ENCODE data around the gene PHKB.
"Not testable (repeated sequence)": the region's sequence is repeated elsewhere in the genome, so short reads cannot be mapped to it uniquely, and the experiment has no call there.

Gene PHKB

GRCh38 chr16:47460711-47461597 is at the start of gene PHKB, which contains the start of gene ITFG1:
PHKB (plus strand) TSS chr16:47461331; CDS start chr16:47461351, 20 bp downstream.
ITFG1 (minus strand) TSS chr16:47461063; CDS start chr16:47461045, 18 bp downstream.
- peak; percentile 53 for DNase-seq (ENCODE audit: low spot score)

DNA sequence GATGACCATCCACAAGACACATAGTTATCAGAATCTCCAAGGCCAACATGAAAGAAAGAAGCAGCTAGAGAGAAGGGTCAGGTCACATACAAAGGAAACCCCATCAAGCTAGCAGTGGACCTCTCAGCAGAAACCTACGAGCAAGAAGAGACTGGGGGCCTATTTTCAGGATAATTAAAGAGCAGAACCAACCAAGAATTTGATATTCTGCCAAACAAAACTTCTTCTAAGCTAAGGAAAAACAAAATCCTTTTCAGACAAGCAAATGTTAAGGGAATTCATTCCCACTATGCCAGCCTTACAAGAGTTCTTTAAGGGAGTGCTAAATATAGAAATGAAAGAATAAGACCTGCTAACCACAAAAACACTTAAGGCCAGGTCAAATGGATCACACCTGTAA is 48.1 kb upstream of the PHKB start:
- no peak for DNase-seq (ENCODE audit: low spot score)

- no peak for DNase-seq (ENCODE audit: low spot score)
Measured at GRCh38 chr16:47416869-47417268, 44.3 kb upstream of the PHKB start.

GRCh38 chr16:47424846-47425245 is 36.3 kb upstream of the PHKB start:
- no peak for DNase-seq (ENCODE audit: low spot score)

- DNase-seq (ENCODE audit: low spot score), result no peak
Measured at GRCh38 chr16:47426806-47427205, 34.3 kb upstream of the PHKB start.

GRCh38 chr16:47431960-47432359 is 29.2 kb upstream of the PHKB start:
- DNase-seq (ENCODE audit: low spot score), result no peak

DNA sequence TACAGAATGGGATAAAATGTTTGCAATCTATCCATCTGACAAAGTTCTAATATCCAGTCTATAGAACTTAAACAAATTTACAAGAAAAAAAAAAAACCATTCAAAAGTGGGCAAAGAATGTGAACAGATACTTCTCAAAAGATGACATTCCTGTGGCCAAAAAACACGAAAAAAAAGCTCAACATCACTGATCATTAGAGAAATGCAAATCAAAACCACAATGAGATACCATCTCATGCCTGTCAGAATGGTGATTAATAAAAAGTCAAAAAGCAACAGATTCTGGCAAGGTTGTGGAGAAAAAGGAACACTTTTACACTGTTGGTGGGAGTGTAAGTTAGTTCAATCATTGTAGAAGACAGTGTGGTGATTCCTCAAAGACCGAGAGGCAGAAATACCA is 26.9 kb upstream of the PHKB start:
- DNase-seq (ENCODE audit: low spot score), result not testable (repeated sequence)

GRCh38 chr16:47440066-47440465 is 21.1 kb upstream of the PHKB start:
- not testable (repeated sequence) for DNase-seq (ENCODE audit: low spot score)

- not testable (repeated sequence) for DNase-seq (ENCODE audit: low spot score)
Measured at GRCh38 chr16:47442884-47443283, 18.2 kb upstream of the PHKB start.

GRCh38 chr16:47446431-47446830 is 14.7 kb upstream of the PHKB start:
- no peak for DNase-seq (ENCODE audit: low spot score)

- no peak for DNase-seq (ENCODE audit: low spot score)
Measured at GRCh38 chr16:47448830-47449575, 12.1 kb upstream of the PHKB start.

- DNase-seq (ENCODE audit: low spot score), result no peak
Measured at GRCh38 chr16:47449788-47450187, 11.3 kb upstream of the PHKB start.

- DNase-seq (ENCODE audit: low spot score), result no peak
Measured at GRCh38 chr16:47458331-47458730, 2.8 kb upstream of the PHKB start.

DNA sequence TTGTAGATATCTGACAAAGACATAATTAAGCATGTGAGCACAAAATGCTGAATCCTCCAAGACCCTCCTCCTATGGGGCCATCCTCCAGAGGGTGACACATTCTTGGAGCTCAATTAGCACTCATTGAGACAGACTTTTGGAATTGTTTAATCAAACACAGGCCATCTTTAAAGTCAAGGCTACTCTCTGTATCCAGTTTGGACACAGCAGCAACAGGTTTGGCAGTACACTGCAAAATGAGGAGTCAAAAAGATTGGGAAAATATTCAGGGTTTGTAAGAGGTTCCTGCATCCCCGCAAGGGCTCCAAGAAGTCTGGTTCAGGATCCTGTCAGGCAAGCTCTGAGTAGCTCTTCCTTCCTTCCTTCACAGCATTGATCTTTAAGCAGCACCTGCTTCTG is 1.5 kb upstream of the PHKB start:
- no peak for DNase-seq (ENCODE audit: low spot score)

GRCh38 chr16:47460359-47460710 is 796 bp upstream of the PHKB start:
- DNase-seq (ENCODE audit: low spot score), result no peak

DNA sequence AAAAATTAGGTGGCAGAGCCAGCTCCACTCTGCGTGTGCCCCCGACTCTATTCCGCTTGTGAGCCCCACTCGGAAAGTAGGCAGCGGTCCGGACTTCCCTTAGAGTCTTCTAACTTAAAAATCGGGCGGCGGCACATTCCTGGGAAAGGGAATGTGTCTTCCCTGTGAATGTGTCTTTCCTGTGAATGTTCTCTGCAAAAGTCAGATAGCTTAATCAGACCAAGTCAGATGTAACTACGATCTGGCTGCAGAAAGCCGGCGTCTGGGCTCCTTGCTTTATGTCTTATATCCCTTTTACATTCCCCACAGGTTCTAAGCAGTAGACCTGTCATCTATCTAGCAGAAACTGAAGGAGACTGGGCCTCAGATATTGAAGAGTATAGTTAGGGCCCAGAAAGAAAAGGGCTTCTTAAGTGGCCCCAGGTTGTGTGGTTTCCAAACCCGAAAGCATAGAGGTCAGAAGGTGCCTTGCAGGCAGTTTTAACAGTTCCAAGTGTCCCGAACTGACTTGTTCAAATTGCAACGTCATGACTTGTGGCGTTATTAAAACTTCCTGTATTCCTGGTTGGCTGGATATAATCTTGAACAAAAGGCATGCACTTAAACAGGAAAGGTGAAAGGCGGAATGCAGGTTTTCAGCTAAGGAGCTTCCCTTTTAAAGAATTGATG is 601 bp downstream of the PHKB start:
- peak; percentile 9 for DNase-seq (ENCODE audit: low spot score)

DNA sequence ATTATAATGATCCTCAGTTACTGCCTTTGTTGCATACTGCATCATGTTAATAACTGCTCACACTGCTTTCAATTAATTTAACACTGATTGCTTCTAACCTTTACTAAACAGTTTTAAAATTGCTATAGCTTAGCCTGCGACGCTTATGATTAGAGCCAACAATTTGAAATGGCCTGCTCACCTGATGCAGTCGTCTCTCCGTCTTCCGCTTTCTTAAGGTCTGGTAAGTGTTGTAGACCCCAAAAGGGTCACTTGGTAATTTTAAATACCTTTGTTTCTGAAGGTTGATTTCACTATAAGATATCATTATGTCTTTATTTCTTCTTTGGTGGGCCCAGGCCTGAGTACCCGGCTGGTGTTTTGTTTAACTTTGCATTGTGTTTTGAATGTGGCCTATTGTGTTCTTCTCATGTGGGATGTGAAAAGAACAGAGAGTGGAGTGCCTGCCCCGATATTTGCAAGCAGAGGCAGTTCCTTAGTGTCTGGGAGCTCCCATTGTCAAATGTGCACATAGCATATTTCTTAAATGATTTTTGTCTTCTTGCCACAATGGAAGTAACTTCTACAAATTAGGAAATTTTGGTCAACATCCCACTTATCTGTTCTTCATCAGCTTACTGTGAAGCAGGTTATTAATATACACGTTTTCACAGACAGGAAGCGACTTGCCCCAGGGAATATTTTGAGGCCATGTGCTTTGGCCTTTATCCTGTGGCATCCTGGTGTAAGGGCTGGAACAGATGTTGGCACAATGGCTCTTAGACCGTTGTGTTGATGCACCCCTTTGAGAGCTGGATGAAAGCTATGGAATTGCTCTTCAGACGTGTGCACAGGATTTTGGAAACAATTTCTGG is 2.9 kb downstream of the PHKB start:
- DNase-seq (ENCODE audit: low spot score), result no peak

DNA sequence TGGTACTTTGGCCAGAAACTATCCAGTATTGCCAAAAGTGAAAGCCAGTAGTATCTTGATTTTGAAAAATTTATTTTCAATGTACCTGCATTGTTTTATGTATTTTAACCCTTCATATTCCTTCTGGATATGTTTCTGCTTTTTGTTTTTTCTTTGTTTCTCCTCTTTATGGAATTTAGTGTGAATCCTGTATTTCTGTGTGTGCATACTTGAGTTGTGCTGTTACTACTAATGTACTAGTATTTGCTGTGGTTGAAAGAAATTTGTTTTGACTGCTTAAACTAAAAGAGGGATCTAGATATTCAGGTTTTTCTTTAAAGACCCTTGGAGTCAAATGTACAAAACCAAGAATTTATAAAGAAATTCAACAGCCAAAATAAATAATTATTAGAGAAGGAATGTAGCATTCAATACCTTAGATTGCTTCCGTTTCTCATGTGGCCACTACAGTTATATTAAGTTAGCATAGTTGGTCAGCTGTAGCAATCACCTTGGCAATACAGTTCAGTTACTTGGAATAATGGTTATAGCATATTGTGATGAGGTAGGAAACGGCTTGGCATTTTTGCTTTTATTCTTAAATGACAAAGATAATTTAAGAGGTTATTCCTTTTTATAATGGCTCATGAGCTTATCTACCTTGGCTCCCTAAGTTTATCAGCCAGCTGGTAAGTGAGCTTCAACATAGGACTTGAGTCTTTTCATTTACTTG is 4.9 kb downstream of the PHKB start:
- no peak for DNase-seq (ENCODE audit: low spot score)

GRCh38 chr16:47467501-47467900 is 6.4 kb downstream of the PHKB start:
- no peak for DNase-seq (ENCODE audit: low spot score)

GRCh38 chr16:47468070-47468689 is 7.0 kb downstream of the PHKB start:
- not testable (repeated sequence) for DNase-seq (ENCODE audit: low spot score)

- no peak for DNase-seq (ENCODE audit: low spot score)
Measured at GRCh38 chr16:47469227-47469626, 8.1 kb downstream of the PHKB start.

All from COLO829 (cell line).